ENCODE measurements around the gene CFAP46.

Gene CFAP46

GRCh38 chr10:132868995-132869394 is 73.4 kb downstream of the CFAP46 start:
- Histone ChIP-seq H3K4me3 (ENCODE audit: low read length) (no peak overlapping the region), H3K36me3 (ENCODE audit: control insufficient read depth, insufficient read depth, low read length) (no peaks in the 10 kb centered on the region), H3K9me3 (ENCODE audit: control insufficient read depth, insufficient read depth, low read length) (no peaks in the 10 kb centered on the region), H3K27me3 (ENCODE audit: control insufficient read depth, insufficient read depth, low read length) (no peaks in the 10 kb centered on the region), H3K4me1 (ENCODE audit: control insufficient read depth, insufficient read depth, low read length) (no peaks in the 10 kb centered on the region), H3K27ac (ENCODE audit: low read length) (no peak overlapping the region)
- no CpG with 5 or more reads among the region's 26 CpGs for WGBS (ENCODE audit: insufficient coverage, insufficient read length)
- no peak for DNase-seq (ENCODE audit: low read depth, low spot score)

DNA sequence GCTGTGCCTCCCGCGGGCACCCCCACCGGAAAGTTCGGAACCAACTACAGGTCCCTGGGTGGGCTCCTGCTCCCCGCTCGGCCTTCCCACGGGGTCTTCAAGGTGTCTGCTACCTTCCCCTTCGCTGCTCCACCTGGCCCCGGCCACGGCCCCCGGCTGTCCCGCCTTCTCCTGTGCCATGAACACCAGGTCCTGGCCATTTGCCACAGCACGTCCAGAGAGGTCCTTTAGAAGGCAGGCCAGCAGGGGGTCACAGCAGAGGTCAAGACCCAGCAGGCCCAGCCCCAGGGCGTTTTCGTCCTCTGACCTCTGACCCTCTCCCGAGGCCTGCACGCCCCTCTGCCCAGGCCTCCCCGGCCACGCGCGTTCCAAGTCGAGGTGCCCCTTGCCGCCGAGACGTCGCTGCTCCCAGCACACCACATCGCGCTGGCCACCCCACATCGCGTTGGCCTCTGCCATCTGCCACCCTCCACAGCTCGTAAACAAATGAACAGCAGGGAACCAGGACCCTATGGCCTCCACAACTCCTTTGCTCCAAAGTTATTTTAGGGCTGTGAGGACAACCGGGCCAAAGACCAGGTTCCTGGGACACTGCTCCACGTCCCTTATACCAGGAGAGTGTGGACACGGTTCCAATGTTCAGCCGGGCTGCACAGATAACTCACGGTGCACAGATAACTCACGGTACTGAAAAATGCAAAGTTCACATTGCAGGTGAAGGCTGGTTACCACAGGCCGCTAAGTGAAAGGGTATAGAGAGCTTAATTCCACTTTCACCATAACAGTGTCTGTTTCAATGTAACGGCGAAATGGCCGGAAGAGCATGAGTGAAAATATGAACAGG is 74.3 kb downstream of the CFAP46 start:
- no CpG with 5 or more reads among the region's 41 CpGs for WGBS (ENCODE audit: insufficient coverage, insufficient read length)
- Histone ChIP-seq H3K9me3 (ENCODE audit: control insufficient read depth, insufficient read depth, low read length) (no peaks in the 10 kb centered on the region), H3K36me3 (ENCODE audit: control insufficient read depth, insufficient read depth, low read length) (no peaks in the 10 kb centered on the region), H3K4me3 (ENCODE audit: low read length) (no peak overlapping the region), H3K27ac (ENCODE audit: low read length) (no peak overlapping the region), H3K27me3 (ENCODE audit: control insufficient read depth, insufficient read depth, low read length) (no peaks in the 10 kb centered on the region), H3K4me1 (ENCODE audit: control insufficient read depth, insufficient read depth, low read length) (no peaks in the 10 kb centered on the region)
- DNase-seq (ENCODE audit: low read depth, low spot score) = no peak

DNA sequence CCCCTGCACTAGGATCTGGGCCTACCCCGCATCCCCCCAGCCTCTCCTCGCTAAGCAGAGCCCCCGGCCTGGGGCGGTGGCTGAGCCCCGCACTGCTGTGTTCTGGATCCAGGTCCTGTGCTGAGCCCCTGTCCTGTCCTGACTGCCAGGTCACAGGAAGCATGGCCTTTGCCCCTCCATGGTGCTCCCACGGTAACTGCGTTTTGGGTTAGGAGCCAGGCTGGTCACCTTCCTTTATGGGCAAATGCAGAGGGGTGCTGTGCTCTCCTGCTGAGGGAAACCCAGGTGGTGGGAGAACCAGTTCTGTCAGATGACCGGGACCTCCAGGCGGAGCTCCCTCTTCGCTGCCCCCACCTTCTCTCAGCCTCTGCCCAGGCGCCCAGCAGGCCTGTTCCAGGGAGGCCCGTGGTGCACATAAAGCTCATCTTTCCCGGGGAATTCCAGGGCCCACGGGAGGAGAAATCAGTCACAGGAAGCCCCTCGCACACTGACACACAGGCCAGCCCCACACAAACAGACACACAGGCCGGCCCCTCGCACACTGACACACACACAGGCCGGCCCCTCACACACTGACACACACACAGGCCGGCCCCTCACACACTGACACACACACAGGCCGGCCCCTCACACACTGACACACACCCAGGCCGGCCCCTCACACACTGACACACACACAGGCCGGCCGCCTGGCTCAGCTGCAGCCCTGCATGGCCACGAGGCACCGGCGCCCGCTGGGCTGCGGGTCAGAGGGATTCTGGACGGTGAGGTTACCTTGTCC is 75.6 kb downstream of the CFAP46 start:
- no peak for DNase-seq (ENCODE audit: low read depth, low spot score)

DNA sequence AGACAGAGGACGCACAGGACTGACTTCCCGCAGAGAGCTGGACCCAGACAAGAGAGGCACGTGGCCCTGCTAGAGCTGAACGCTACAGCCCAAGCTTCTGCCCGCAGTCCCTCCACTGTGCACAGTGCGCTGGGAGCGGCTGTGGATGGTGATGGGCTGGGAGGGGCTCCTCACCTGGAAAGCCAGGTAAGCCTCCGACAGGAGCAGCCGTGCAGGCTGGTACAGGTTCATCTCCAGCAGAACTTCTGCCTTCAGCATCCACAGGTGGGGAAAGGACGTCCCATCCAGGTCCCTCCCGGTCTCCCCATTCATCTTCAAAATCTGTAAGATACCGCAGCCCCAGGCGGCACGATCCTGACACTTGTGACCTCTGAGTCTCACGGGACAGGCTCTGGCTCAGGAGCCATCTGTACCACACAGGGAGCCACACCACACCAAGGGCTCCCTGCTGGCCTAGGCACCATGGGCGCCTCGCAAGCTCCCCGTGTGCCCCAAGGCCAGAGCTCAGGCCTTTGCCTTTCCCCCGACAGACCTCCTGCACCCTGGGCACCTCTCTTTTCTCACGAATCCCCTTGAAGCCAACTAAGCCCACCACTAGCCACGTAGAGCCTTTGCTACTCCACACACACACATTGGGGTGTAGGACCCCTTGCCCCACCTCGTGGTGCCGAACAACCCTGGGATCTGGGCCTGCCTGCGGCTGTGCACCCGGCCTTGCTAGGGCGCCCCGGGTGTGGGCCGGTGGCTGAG is 76.3 kb downstream of the CFAP46 start:
- no peaks in the 10 kb centered on the region for H3K27me3 ChIP-seq (ENCODE audit: control insufficient read depth, insufficient read depth, low read length)
- DNase-seq (ENCODE audit: low read depth, low spot score) = no peak
- H3K36me3 ChIP-seq (ENCODE audit: control insufficient read depth, insufficient read depth, low read length) = no peaks in the 10 kb centered on the region
- no peaks in the 10 kb centered on the region for H3K9me3 ChIP-seq (ENCODE audit: control insufficient read depth, insufficient read depth, low read length)
- no CpG with 5 or more reads among the region's 28 CpGs for WGBS (ENCODE audit: insufficient coverage, insufficient read length)
- peaks cover 2% of the 10 kb centered on the region; the same call in 1 of the 2 replicates for H3K4me1 ChIP-seq (ENCODE audit: control insufficient read depth, insufficient read depth, low read length)
- no peak overlapping the region for H3K4me3 ChIP-seq (ENCODE audit: low read length)
- H3K27ac ChIP-seq (ENCODE audit: low read length) = no peak overlapping the region

More for the DNA sequence above, 75.6 kb downstream of the CFAP46 start:
- no peak overlapping the region for H3K27ac ChIP-seq (ENCODE audit: low read length)
- H3K36me3 ChIP-seq (ENCODE audit: control insufficient read depth, insufficient read depth, low read length) = no peaks in the 10 kb centered on the region
- H3K9me3 ChIP-seq (ENCODE audit: control insufficient read depth, insufficient read depth, low read length) = no peaks in the 10 kb centered on the region
- peaks cover 2% of the 10 kb centered on the region; the same call in 1 of the 2 replicates for H3K4me1 ChIP-seq (ENCODE audit: control insufficient read depth, insufficient read depth, low read length)
- no CpG with 5 or more reads among the region's 29 CpGs for WGBS (ENCODE audit: insufficient coverage, insufficient read length)
- no peaks in the 10 kb centered on the region for H3K27me3 ChIP-seq (ENCODE audit: control insufficient read depth, insufficient read depth, low read length)
- H3K4me3 ChIP-seq (ENCODE audit: low read length) = no peak overlapping the region

GRCh38 chr10:132865171-132865631 is 77.2 kb downstream of the CFAP46 start:
- WGBS (ENCODE audit: insufficient coverage, insufficient read length) = no CpG with 5 or more reads among the region's 14 CpGs
- DNase-seq (ENCODE audit: low read depth, low spot score) = no peak
- Histone ChIP-seq H3K9me3 (ENCODE audit: control insufficient read depth, insufficient read depth, low read length) (no peaks in the 10 kb centered on the region), H3K27me3 (ENCODE audit: control insufficient read depth, insufficient read depth, low read length) (no peaks in the 10 kb centered on the region), H3K27ac (ENCODE audit: low read length) (no peak overlapping the region), H3K36me3 (ENCODE audit: control insufficient read depth, insufficient read depth, low read length) (no peaks in the 10 kb centered on the region), H3K4me3 (ENCODE audit: low read length) (no peak overlapping the region), H3K4me1 (ENCODE audit: control insufficient read depth, insufficient read depth, low read length) (peaks cover 2% of the 10 kb centered on the region; the same call in 1 of the 2 replicates)

GRCh38 chr10:132862485-132863420 is 79.6 kb downstream of the CFAP46 start:
- no peak overlapping the region for H3K27ac ChIP-seq (ENCODE audit: low read length)
- H3K36me3 ChIP-seq (ENCODE audit: control insufficient read depth, insufficient read depth, low read length) = no peaks in the 10 kb centered on the region
- DNase-seq (ENCODE audit: low read depth, low spot score) = no peak
- H3K4me3 ChIP-seq (ENCODE audit: low read length) = no peak overlapping the region
- H3K9me3 ChIP-seq (ENCODE audit: control insufficient read depth, insufficient read depth, low read length) = no peaks in the 10 kb centered on the region
- H3K27me3 ChIP-seq (ENCODE audit: control insufficient read depth, insufficient read depth, low read length) = no peaks in the 10 kb centered on the region
- H3K4me1 ChIP-seq (ENCODE audit: control insufficient read depth, insufficient read depth, low read length) = peaks cover 2% of the 10 kb centered on the region; the same call in 1 of the 2 replicates
- WGBS (ENCODE audit: insufficient coverage, insufficient read length) = no CpG with 5 or more reads among the region's 34 CpGs

GRCh38 chr10:132861884-132862461 is 80.4 kb downstream of the CFAP46 start:
- Histone ChIP-seq H3K4me1 (ENCODE audit: control insufficient read depth, insufficient read depth, low read length) (peaks cover 2% of the 10 kb centered on the region; the same call in 1 of the 2 replicates), H3K27me3 (ENCODE audit: control insufficient read depth, insufficient read depth, low read length) (no peaks in the 10 kb centered on the region), H3K4me3 (ENCODE audit: low read length) (no peak overlapping the region), H3K9me3 (ENCODE audit: control insufficient read depth, insufficient read depth, low read length) (no peaks in the 10 kb centered on the region), H3K27ac (ENCODE audit: low read length) (no peak overlapping the region), H3K36me3 (ENCODE audit: control insufficient read depth, insufficient read depth, low read length) (no peaks in the 10 kb centered on the region)
- WGBS (ENCODE audit: insufficient coverage, insufficient read length) = no CpG with 5 or more reads among the region's 24 CpGs
- no peak for DNase-seq (ENCODE audit: low read depth, low spot score)

DNA sequence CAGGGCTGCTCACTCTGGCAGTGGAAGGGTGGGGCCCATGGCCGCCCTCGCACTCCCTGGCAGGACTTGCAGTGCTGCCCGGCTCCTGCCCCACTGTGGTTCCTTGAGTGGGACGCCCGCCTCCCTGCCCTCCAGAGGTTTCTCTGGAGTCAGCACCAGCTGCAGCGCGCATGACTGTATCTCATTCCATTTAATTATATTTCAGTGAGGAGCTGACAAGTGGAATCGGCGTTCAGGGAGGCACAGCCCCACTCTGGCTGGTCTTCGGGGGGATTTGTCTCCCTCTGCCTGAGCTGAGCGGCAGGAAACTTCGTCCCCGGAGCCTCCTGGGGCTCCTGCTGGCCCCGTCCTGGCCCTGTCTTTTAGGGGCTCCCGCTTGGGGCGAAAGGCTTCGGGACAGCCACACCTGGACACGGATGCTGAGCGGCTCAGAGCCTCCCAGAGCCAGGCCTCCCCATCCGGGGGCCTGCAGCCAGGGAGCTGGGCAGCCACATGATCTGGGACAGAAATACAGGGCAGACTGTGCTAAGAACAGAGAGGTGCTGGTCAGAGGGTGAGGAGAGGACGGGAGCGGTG is 81.2 kb downstream of the CFAP46 start:
- WGBS (ENCODE audit: insufficient coverage, insufficient read length) = no CpG with 5 or more reads among the region's 22 CpGs
- no peak for DNase-seq (ENCODE audit: low read depth, low spot score)
- H3K4me1 ChIP-seq (ENCODE audit: control insufficient read depth, insufficient read depth, low read length) = peaks cover 2% of the 10 kb centered on the region; the same call in 1 of the 2 replicates
- H3K36me3 ChIP-seq (ENCODE audit: control insufficient read depth, insufficient read depth, low read length) = no peaks in the 10 kb centered on the region
- no peak overlapping the region for H3K4me3 ChIP-seq (ENCODE audit: low read length)
- no peaks in the 10 kb centered on the region for H3K9me3 ChIP-seq (ENCODE audit: control insufficient read depth, insufficient read depth, low read length)
- H3K27ac ChIP-seq (ENCODE audit: low read length) = no peak overlapping the region
- no peaks in the 10 kb centered on the region for H3K27me3 ChIP-seq (ENCODE audit: control insufficient read depth, insufficient read depth, low read length)

DNA sequence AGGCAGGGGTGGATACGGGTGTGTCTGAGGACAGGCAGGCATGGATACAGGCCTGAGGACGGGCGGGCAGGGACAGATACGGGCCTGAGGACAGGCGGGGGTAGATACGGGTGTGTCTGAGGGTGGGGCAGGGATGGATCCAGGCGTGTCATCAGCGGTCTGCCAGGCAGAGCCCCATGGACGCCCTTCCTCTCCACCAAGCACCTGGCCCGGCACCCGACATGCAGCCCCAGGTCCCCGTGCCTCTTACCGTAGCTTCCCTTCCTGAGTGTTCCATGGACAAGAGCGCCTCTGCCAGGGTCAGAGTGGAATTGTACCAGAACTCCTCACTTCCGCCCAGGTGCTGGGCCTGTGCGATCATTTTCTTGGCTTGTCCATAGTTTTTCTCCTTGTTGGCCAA is 81.8 kb downstream of the CFAP46 start:
- H3K27me3 ChIP-seq (ENCODE audit: control insufficient read depth, insufficient read depth, low read length) = no peaks in the 10 kb centered on the region
- peaks cover 2% of the 10 kb centered on the region; the same call in 1 of the 2 replicates for H3K4me1 ChIP-seq (ENCODE audit: control insufficient read depth, insufficient read depth, low read length)
- H3K9me3 ChIP-seq (ENCODE audit: control insufficient read depth, insufficient read depth, low read length) = no peaks in the 10 kb centered on the region
- DNase-seq (ENCODE audit: low read depth, low spot score) = no peak
- H3K4me3 ChIP-seq (ENCODE audit: low read length) = no peak overlapping the region
- no peak overlapping the region for H3K27ac ChIP-seq (ENCODE audit: low read length)
- no peaks in the 10 kb centered on the region for H3K36me3 ChIP-seq (ENCODE audit: control insufficient read depth, insufficient read depth, low read length)
- WGBS (ENCODE audit: insufficient coverage, insufficient read length) = no CpG with 5 or more reads among the region's 16 CpGs

All from iPS DF 6.9 (cell line).